Liver (tissue), 9 donors: ENCODE measurements around the gene KIAA1755. TPM values are rescaled to one million over a fixed set of nuclear protein-coding genes. Genes with fewer than 3 reads are reported as not detected.

ENCODE experiments used
- DNase-seq: peaks from one replicate; pipeline ENCODE4 v3.0.0-alpha.2; 2017; ENCODE audit warnings: low spot score
- H3K27ac ChIP-seq, 2 donors: one replicate each; pipeline ENCODE4 v1.7.0; 2013; ENCODE audit warnings: inconsistent platforms in 2 of 2, low read length in 2 of 2, control low read depth in 1 of 2, low read depth in 1 of 2, mild to moderate bottlenecking in 1 of 2
- H3K27me3 ChIP-seq, 4 donors: one replicate each; pipeline versions ENCODE4 v1.6.1 to v1.7.0; 2013; ENCODE audit warnings: low read length in 3 of 4, inconsistent platforms in 1 of 4, mild to moderate bottlenecking in 1 of 4, moderate library complexity in 1 of 4; ENCODE audit not compliant: control insufficient read depth in 4 of 4, insufficient read depth in 4 of 4
- H3K36me3 ChIP-seq, 4 donors: one replicate each; pipeline versions ENCODE4 v1.6.1 to v1.7.0; 2013; ENCODE audit warnings: low read length in 3 of 4, mild to moderate bottlenecking in 3 of 4, low read depth in 1 of 4, moderate library complexity in 1 of 4; ENCODE audit not compliant: control insufficient read depth in 4 of 4, insufficient read depth in 3 of 4
- H3K4me1 ChIP-seq, 4 donors: one replicate each; pipeline versions ENCODE4 v1.6.1 to v1.7.0; 2013; ENCODE audit warnings: low read length in 3 of 4, mild to moderate bottlenecking in 3 of 4, moderate library complexity in 1 of 4; ENCODE audit not compliant: control insufficient read depth in 4 of 4, insufficient read depth in 4 of 4
- H3K4me3 ChIP-seq, 3 donors: one replicate each; pipeline versions ENCODE4 v1.6.1 to v1.7.0; 2013; ENCODE audit warnings: low read length in 3 of 3, control low read depth in 1 of 3, low read depth in 1 of 3, mild to moderate bottlenecking in 1 of 3
- H3K9ac ChIP-seq, 2 donors: one replicate each; pipeline ENCODE4 v1.7.0; 2013; ENCODE audit warnings: low read length in 2 of 2, mild to moderate bottlenecking in 2 of 2, moderate library complexity in 2 of 2, control low read depth in 1 of 2, low read depth in 1 of 2
- H3K9me3 ChIP-seq, 4 donors: one replicate each; pipeline versions ENCODE4 v1.6.1 to v1.7.0; 2013; ENCODE audit warnings: low read length in 3 of 4; ENCODE audit not compliant: control insufficient read depth in 4 of 4
- EGR1 ChIP-seq, 2 donors: IDR thresholded peaks; 2 replicates each; pipeline ENCODE4 v1.6.1; 2016 to 2018; ENCODE audit warnings: antibody characterized with exemption in 2 of 2, low read depth in 2 of 2
- FOXA1 ChIP-seq: IDR thresholded peaks from 2 replicates; pipeline ENCODE4 v1.6.1; 2016; ENCODE audit warnings: antibody characterized with exemption
- FOXA2 ChIP-seq: IDR thresholded peaks from 2 replicates; pipeline ENCODE4 v1.6.1; 2016; ENCODE audit warnings: antibody characterized with exemption
- GABPA ChIP-seq, 2 donors: IDR thresholded peaks in 1 of 2; conservative IDR thresholded peaks in 1 of 2; 2 replicates each; pipeline ENCODE4 v1.6.1; 2016; ENCODE audit warnings: antibody characterized with exemption in 2 of 2, mild to moderate bottlenecking in 1 of 2, moderate library complexity in 1 of 2
- HNF4A ChIP-seq, 2 donors: conservative IDR thresholded peaks; 2 replicates each; pipeline ENCODE4 v1.6.1; 2016; ENCODE audit warnings: antibody characterized with exemption in 2 of 2, mild to moderate bottlenecking in 2 of 2
- JUND ChIP-seq, 2 donors: IDR thresholded peaks; 2 replicates each; pipeline ENCODE4 v1.6.1; 2016; ENCODE audit warnings: antibody characterized with exemption in 2 of 2
- NR2F2 ChIP-seq: IDR thresholded peaks from 2 replicates; pipeline ENCODE4 v1.6.1; 2016; ENCODE audit warnings: antibody characterized with exemption
- RAD21 ChIP-seq, 2 donors: IDR thresholded peaks; 2 replicates each; pipeline ENCODE4 v1.6.1; 2016; ENCODE audit warnings: antibody characterized with exemption in 2 of 2, mild to moderate bottlenecking in 2 of 2
- RXRA ChIP-seq, 2 donors: IDR thresholded peaks; 2 replicates each; pipeline ENCODE4 v1.6.1; 2017 to 2018; ENCODE audit warnings: antibody characterized with exemption in 2 of 2, mild to moderate bottlenecking in 1 of 2
- SP1 ChIP-seq: IDR thresholded peaks from 2 replicates; pipeline ENCODE4 v1.6.1; 2018; ENCODE audit warnings: antibody characterized with exemption, mild to moderate bottlenecking
- TAF1 ChIP-seq: conservative IDR thresholded peaks from 2 replicates; pipeline ENCODE4 v1.6.1; 2016; ENCODE audit warnings: antibody characterized with exemption, mild to moderate bottlenecking
- YY1 ChIP-seq: IDR thresholded peaks from 2 replicates; pipeline ENCODE4 v1.6.1; 2016; ENCODE audit warnings: antibody characterized with exemption, mild to moderate bottlenecking
- WGBS: extraction: QIAGEN DNeasy Blood & Tissue Kit; methylation state at CpG from one replicate; pipeline ENCODE4 v1.1.7; 2013; 5-methylcytosine and 5-hydroxymethylcytosine counted together
- polyA plus RNA-seq, 2 donors: library from polyadenylated mRNA; stranded (reverse) in 1 of 2; unstranded in 1 of 2; fragments of 200-250 nt in 1 of 2; fragments of >200 nt in 1 of 2; fragmentation: Nextera tagmentation in 1 of 2; extraction: Ambion mirVana in 1 of 2; gene quantifications; one replicate each; pipeline versions ENCODE4 v1.2.1 to v1.2.3, GENCODE V29; 2013 to 2015
- total RNA-seq, 2 donors: library from RNA; depleted of rRNA; stranded (reverse); fragments of >200 nt; gene quantifications; one replicate each; pipeline ENCODE4 v1.2.3, GENCODE V29; 2014
- TF ChIP-seq, protein P1 (sequence below): IDR thresholded peaks from 2 replicates; pipeline ENCODE4 v1.6.1; 2016; ENCODE audit warnings: antibody characterized with exemption
- TF ChIP-seq, protein P2 (sequence below): IDR thresholded peaks from 2 replicates; pipeline ENCODE4 v1.6.1; 2016; ENCODE audit warnings: antibody characterized with exemption
- TF ChIP-seq, protein P3 (sequence below): IDR thresholded peaks from 2 replicates; pipeline ENCODE4 v1.6.1; 2016; ENCODE audit warnings: antibody characterized with exemption
- TF ChIP-seq, protein P4 (sequence below): fragments of 150-350 bp; IDR thresholded peaks from 2 replicates; pipeline ENCODE4 v1.5.1; 2017; ENCODE audit warnings: improper control_type of control experiment, low read depth, low read length; ENCODE audit not compliant: missing input control
- TF ChIP-seq, protein P5 (sequence below): IDR thresholded peaks from 2 replicates; pipeline ENCODE4 v1.6.1; 2016; ENCODE audit warnings: antibody characterized with exemption, mild to moderate bottlenecking
- donor health status: healthy.
- donor health status: healthy.
- donor health status: healthy.
- donor health status: healthy.
- donor health status: healthy.

KIAA1755 gene
- total and polyA plus RNA-seq, 4 donors, result 0.09 to 1.4 (median 0.81) TPM

DNA sequence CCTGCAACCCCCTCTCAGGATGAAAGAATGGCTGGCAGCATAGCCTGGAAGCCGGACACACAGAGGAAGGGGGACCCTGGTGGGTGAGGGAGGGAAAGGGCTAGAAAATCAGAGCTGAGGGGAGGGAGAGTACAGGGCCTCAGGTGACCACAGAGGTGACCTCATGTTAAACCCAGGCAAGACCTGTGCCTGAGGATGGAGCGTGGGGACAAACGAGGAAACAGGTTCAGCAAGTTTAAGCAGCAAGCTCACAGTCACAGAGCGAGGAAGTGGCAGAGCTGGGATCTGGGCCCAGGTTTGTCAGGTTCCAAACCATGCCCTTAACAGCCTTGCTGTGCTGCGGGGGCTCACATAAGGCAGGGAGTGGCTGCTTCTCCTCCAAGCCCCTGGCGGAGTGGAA, 39.4 kb upstream of the KIAA1755 start:
- H3K9me3 ChIP-seq, result no peaks in the 10 kb centered on the region
- no peaks in the 10 kb centered on the region for H3K27me3 ChIP-seq
- no peak overlapping the region for H3K27ac ChIP-seq
- DNase-seq, result no peak
- TF ChIP-seq NR2F2 (no peak), GABPA (IDR thresholded peaks at IDR 0.05 in 1 of 2, conservative IDR thresholded peaks at IDR 0.05 in 1 of 2) (no peak), RAD21 (IDR thresholded peaks at IDR 0.05) (no peak), FOXA1 (no peak), JUND (IDR thresholded peaks at IDR 0.05) (no peak), SP1 (no peak), RXRA (IDR thresholded peaks at IDR 0.05) (no peak), TAF1 (no peak), FOXA2 (no peak), YY1 (no peak), EGR1 (IDR thresholded peaks at IDR 0.05; ENCODE audit: low read depth in 2 of 2) (no peak), HNF4A (conservative IDR thresholded peaks at IDR 0.05) (no peak)
- TF ChIP-seq, protein P1, sequence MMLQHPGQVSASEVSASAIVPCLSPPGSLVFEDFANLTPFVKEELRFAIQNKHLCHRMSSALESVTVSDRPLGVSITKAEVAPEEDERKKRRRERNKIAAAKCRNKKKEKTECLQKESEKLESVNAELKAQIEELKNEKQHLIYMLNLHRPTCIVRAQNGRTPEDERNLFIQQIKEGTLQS, result no peak
- TF ChIP-seq, protein P2, sequence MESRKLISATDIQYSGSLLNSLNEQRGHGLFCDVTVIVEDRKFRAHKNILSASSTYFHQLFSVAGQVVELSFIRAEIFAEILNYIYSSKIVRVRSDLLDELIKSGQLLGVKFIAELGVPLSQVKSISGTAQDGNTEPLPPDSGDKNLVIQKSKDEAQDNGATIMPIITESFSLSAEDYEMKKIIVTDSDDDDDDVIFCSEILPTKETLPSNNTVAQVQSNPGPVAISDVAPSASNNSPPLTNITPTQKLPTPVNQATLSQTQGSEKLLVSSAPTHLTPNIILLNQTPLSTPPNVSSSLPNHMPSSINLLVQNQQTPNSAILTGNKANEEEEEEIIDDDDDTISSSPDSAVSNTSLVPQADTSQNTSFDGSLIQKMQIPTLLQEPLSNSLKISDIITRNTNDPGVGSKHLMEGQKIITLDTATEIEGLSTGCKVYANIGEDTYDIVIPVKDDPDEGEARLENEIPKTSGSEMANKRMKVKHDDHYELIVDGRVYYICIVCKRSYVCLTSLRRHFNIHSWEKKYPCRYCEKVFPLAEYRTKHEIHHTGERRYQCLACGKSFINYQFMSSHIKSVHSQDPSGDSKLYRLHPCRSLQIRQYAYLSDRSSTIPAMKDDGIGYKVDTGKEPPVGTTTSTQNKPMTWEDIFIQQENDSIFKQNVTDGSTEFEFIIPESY, result no peak
- TF ChIP-seq, protein P3, sequence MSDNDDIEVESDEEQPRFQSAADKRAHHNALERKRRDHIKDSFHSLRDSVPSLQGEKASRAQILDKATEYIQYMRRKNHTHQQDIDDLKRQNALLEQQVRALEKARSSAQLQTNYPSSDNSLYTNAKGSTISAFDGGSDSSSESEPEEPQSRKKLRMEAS, result no peak
- TF ChIP-seq, protein P4, sequence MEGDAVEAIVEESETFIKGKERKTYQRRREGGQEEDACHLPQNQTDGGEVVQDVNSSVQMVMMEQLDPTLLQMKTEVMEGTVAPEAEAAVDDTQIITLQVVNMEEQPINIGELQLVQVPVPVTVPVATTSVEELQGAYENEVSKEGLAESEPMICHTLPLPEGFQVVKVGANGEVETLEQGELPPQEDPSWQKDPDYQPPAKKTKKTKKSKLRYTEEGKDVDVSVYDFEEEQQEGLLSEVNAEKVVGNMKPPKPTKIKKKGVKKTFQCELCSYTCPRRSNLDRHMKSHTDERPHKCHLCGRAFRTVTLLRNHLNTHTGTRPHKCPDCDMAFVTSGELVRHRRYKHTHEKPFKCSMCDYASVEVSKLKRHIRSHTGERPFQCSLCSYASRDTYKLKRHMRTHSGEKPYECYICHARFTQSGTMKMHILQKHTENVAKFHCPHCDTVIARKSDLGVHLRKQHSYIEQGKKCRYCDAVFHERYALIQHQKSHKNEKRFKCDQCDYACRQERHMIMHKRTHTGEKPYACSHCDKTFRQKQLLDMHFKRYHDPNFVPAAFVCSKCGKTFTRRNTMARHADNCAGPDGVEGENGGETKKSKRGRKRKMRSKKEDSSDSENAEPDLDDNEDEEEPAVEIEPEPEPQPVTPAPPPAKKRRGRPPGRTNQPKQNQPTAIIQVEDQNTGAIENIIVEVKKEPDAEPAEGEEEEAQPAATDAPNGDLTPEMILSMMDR, result no peak
- peaks cover 0 to 7% (median under 1%) of the 10 kb centered on the region in 4 donors for H3K4me1 ChIP-seq
- no peaks in the 10 kb centered on the region for H3K36me3 ChIP-seq
- no peak overlapping the region for H3K9ac ChIP-seq
- 81% methylated on average over 6 of the region's 6 CpGs for WGBS
- H3K4me3 ChIP-seq, result no peak overlapping the region

DNA sequence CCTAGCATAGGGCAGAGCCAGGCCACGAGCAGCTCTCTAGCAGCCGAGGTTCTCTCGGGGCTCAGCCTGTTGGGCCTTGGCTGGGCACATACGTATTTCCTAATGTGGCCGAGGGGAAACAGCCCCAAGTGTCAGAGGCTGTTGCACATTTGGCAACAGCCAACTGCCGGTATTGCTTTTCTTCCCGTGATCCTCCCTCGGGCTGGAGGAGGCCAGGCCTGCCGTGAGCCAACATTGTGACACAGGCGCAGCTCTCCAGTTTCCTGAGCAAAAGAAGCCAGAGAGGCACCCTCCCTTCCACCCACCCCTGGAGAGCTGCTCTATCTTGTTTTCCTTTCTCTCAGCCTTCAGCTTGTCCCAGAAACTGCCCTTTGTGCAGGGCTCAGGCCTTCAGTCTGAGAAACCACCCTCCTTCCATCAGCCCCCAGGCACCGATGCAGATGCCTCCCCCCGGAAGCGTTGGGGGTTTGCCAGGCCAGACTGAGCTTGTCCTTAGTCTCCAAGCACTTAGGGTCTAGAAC, 38.3 kb upstream of the KIAA1755 start:
- no peak for DNase-seq
- H3K27me3 ChIP-seq, result no peaks in the 10 kb centered on the region
- peak overlapping the region; percentile 52 to 72 for H3K27ac ChIP-seq
- H3K4me1 ChIP-seq, result peaks cover 0 to 11% (median under 1%) of the 10 kb centered on the region in 4 donors
- 50% methylated on average over 13 of the region's 13 CpGs for WGBS
- no peaks in the 10 kb centered on the region for H3K9me3 ChIP-seq
- H3K4me3 ChIP-seq, result no peak overlapping the region
- H3K9ac ChIP-seq, result no peak overlapping the region
- no peaks in the 10 kb centered on the region for H3K36me3 ChIP-seq
- TF ChIP-seq JUND (IDR thresholded peaks at IDR 0.05) (peak in 1 of 2 donors; percentile 12), NR2F2 (peak; percentile 42), SP1 (peak; percentile 28), TAF1 (no peak), YY1 (no peak), EGR1 (IDR thresholded peaks at IDR 0.05; ENCODE audit: low read depth in 2 of 2) (no peak), RAD21 (IDR thresholded peaks at IDR 0.05) (peak in 1 of 2 donors; percentile 16), HNF4A (conservative IDR thresholded peaks at IDR 0.05) (peak in 1 of 2 donors; percentile 47), RXRA (IDR thresholded peaks at IDR 0.05) (peak in 1 of 2 donors; percentile 71)
- TF ChIP-seq, protein P4, result no peak
- TF ChIP-seq, protein P2, result no peak
- TF ChIP-seq, protein P1, result no peak
- TF ChIP-seq, protein P3, result no peak
- TF ChIP-seq, protein P5, sequence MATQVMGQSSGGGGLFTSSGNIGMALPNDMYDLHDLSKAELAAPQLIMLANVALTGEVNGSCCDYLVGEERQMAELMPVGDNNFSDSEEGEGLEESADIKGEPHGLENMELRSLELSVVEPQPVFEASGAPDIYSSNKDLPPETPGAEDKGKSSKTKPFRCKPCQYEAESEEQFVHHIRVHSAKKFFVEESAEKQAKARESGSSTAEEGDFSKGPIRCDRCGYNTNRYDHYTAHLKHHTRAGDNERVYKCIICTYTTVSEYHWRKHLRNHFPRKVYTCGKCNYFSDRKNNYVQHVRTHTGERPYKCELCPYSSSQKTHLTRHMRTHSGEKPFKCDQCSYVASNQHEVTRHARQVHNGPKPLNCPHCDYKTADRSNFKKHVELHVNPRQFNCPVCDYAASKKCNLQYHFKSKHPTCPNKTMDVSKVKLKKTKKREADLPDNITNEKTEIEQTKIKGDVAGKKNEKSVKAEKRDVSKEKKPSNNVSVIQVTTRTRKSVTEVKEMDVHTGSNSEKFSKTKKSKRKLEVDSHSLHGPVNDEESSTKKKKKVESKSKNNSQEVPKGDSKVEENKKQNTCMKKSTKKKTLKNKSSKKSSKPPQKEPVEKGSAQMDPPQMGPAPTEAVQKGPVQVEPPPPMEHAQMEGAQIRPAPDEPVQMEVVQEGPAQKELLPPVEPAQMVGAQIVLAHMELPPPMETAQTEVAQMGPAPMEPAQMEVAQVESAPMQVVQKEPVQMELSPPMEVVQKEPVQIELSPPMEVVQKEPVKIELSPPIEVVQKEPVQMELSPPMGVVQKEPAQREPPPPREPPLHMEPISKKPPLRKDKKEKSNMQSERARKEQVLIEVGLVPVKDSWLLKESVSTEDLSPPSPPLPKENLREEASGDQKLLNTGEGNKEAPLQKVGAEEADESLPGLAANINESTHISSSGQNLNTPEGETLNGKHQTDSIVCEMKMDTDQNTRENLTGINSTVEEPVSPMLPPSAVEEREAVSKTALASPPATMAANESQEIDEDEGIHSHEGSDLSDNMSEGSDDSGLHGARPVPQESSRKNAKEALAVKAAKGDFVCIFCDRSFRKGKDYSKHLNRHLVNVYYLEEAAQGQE, result peak; percentile 38
